Thoracic aorta (tissue), 2 donors: ENCODE measurements around the gene MRPL55. TPM values are rescaled to one million over a fixed set of nuclear protein-coding genes. Genes with fewer than 3 reads are reported as not detected.

Experiments
- ATAC-seq: fragments of 150-250 bp; one replicate; pipeline ENCODE4 v1.8.0; 2017; ENCODE audit warnings: low read depth; ENCODE audit not compliant: insufficient number of reproducible peaks, low FRiP score
- DNase-seq: peaks from one replicate; pipeline ENCODE4 v3.0.0-alpha.2; 2020; ENCODE audit warnings: low spot score
- H3K27ac ChIP-seq, 2 donors: fragments of 200-600 bp; sonication (generic); 1 replicate in 1 of 2; 2 replicates in 1 of 2; pipeline ENCODE4 v1.5.1; 2016; ENCODE audit warnings: mild to moderate bottlenecking in 2 of 2, moderate library complexity in 2 of 2
- H3K27me3 ChIP-seq: fragments of 200-600 bp; sonication (generic); replicated peaks from 2 replicates; pipeline ENCODE4 v1.6.0; 2016; ENCODE audit warnings: mild to moderate bottlenecking; ENCODE audit not compliant: insufficient read depth
- H3K36me3 ChIP-seq: fragments of 200-600 bp; sonication (generic); one replicate; pipeline ENCODE4 v1.5.1; 2016
- H3K4me1 ChIP-seq, 2 donors: fragments of 200-600 bp; sonication (generic); 1 replicate in 1 of 2; 2 replicates in 1 of 2; pipeline versions ENCODE4 v1.5.1 to v1.6.0; 2016; ENCODE audit warnings: low read depth in 2 of 2, mild to moderate bottlenecking in 1 of 2; ENCODE audit not compliant: control insufficient read depth in 1 of 2
- H3K4me3 ChIP-seq: fragments of 200-600 bp; sonication (generic); 2 replicates; pipeline ENCODE4 v1.5.1; 2016; ENCODE audit warnings: mild to moderate bottlenecking
- H3K9me3 ChIP-seq: fragments of 200-600 bp; sonication (generic); 2 replicates; pipeline ENCODE4 v1.5.1; 2016
- total RNA-seq, 2 donors: library from RNA; depleted of rRNA; stranded (reverse); fragments of >200 nt; gene quantifications; one replicate each; pipeline versions ENCODE4 v1.1.0 to v1.2.3, GENCODE V29; 2016
- TF ChIP-seq, protein P1 (sequence below): fragments of 200-600 bp; sonication (generic); IDR thresholded peaks from one replicate; pipeline ENCODE4 v1.5.1; 2019; ENCODE audit warnings: antibody characterized with exemption

The MRPL55 gene
- total RNA-seq, 2 donors from 2014 or later = 32.4 to 79.3 TPM

DNA sequence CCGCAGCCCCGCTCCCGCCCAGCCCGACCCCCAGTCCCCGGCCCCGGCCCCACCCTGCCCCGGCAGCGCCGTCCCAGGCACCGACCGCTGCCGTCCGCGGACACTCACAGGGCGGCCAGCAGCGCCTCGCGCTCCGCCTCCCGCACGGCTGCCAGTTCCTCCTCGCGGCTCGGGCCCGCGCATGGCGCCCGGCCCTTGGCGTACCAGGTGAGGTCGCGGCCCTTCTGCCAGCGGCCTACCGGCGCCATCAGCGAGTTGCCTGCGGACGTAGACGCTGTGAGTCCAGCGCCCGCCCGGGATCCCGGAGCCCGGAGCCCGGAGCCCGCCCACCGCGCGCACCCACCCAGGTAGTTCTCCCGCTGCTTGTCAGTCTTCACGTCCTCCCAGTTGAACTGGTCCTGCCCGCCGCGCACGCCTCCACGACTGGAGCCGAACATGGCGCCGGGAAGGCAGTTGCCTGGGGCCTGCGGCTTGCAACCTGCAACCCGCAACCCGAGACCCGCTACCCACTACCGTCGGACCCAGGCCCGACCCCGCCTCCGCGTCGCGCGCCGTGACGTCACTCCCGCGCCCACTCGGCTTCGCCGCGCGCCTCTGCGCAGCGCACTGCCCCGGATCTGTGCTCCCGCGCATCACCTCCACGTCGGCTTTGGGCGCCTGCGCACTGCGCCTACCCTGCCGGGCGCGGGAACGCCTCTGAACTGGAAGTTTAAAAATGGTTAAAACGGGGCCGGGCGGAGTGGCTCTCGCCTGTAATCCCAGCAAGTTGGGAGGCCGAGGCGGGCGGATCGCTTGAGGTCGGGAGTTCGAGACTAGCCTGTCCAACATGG is 6.1 kb downstream of the MRPL55 start, which contains the start of gene C1orf35:
C1orf35 (minus strand) TSS at position 535 of the 830 bp plus-strand sequence; CDS start at position 437, 98 bp downstream.
- H3K36me3 ChIP-seq = peaks cover 32% of the 10 kb centered on the region
- H3K27me3 ChIP-seq = no peaks in the 10 kb centered on the region
- H3K4me3 ChIP-seq = peak within 1 kb of the TSS; percentile 92
- TF ChIP-seq, protein P1, sequence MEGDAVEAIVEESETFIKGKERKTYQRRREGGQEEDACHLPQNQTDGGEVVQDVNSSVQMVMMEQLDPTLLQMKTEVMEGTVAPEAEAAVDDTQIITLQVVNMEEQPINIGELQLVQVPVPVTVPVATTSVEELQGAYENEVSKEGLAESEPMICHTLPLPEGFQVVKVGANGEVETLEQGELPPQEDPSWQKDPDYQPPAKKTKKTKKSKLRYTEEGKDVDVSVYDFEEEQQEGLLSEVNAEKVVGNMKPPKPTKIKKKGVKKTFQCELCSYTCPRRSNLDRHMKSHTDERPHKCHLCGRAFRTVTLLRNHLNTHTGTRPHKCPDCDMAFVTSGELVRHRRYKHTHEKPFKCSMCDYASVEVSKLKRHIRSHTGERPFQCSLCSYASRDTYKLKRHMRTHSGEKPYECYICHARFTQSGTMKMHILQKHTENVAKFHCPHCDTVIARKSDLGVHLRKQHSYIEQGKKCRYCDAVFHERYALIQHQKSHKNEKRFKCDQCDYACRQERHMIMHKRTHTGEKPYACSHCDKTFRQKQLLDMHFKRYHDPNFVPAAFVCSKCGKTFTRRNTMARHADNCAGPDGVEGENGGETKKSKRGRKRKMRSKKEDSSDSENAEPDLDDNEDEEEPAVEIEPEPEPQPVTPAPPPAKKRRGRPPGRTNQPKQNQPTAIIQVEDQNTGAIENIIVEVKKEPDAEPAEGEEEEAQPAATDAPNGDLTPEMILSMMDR = no peak
- no peaks in the 10 kb centered on the region for H3K9me3 ChIP-seq
- DNase-seq = peak; percentile 67
- peaks cover 12 to 33% of the 10 kb centered on the region in 2 donors for H3K4me1 ChIP-seq
- H3K27ac ChIP-seq = peak within 1 kb of the TSS; percentile 77 to 92
- peak; percentile 85 for ATAC-seq

DNA sequence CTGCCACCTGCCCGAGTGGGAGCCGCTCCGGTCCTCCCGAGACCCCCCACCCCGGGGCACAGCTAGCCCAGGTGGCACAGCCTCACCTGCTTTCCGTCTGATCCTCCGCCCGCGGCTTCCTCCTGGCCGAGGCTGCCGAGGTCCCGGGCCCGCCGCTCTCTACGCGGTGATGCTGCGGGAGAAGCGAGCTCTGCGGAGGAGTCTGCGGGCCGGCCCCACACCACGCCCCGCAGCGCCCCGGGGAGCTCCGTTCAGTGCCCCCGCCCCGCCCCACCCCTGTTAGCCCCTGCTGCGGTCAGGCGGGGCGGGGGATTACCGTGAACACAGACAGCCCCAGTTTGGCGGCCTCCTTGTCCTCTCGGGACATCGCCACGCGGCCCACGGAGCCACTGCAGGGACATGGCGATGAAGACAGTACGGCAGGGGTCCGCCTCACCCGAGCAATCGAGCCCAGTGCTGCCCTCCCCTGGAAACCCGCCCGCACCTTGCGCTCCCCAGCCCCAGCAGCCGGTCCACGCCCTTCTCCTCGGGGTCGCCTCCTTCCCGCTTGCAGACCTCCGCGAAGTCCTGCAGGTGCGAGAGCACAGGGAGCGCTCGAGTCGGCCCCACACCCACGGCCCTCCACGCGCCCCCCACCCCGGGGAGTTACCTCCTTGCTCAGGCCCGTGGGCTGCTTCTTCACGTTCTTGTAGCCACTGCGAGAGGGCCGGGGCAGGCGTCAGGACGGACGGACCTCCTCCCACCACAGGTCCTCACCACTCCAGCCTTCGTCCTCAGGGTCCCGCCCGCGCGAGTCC is 6.9 kb downstream of the MRPL55 start:
- H3K4me3 ChIP-seq = peak overlapping the region; percentile 92
- peaks cover 40% of the 10 kb centered on the region for H3K36me3 ChIP-seq
- ATAC-seq (no peak), DNase-seq (no peak)
- peaks cover 9 to 26% of the 10 kb centered on the region in 2 donors for H3K4me1 ChIP-seq
- H3K27me3 ChIP-seq = no peaks in the 10 kb centered on the region
- H3K9me3 ChIP-seq = no peaks in the 10 kb centered on the region
- peak overlapping the region; percentile 77 to 92 for H3K27ac ChIP-seq
- TF ChIP-seq, protein P1 = no peak

DNA sequence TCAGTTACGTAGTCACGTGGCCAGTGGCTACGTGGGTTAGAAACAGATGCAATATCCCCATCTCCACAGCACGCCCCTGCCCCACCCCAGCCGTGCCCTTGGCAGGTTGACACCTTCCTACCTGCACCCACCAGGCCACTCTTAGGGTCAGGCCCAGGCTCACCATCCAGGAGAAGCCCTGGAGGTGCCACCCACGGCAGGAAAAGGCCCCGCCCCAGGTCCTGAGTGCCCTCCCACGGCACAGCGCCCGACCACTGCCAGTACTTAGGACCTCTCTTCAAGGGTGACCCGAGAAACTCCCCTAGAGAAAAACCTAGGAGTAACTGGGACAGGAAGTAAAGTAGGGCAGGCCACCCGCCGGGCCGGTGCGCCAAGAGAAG is 7.5 kb downstream of the MRPL55 start:
- Histone ChIP-seq H3K36me3 (peaks cover 36% of the 10 kb centered on the region), H3K27me3 (no peaks in the 10 kb centered on the region), H3K4me1 (peaks cover 9 to 26% of the 10 kb centered on the region in 2 donors), H3K9me3 (no peaks in the 10 kb centered on the region), H3K4me3 (peak overlapping the region; percentile 92), H3K27ac (peak overlapping the region; percentile 22 to 92)
- ATAC-seq = no peak
- DNase-seq = no peak
- TF ChIP-seq, protein P1 = no peak

DNA sequence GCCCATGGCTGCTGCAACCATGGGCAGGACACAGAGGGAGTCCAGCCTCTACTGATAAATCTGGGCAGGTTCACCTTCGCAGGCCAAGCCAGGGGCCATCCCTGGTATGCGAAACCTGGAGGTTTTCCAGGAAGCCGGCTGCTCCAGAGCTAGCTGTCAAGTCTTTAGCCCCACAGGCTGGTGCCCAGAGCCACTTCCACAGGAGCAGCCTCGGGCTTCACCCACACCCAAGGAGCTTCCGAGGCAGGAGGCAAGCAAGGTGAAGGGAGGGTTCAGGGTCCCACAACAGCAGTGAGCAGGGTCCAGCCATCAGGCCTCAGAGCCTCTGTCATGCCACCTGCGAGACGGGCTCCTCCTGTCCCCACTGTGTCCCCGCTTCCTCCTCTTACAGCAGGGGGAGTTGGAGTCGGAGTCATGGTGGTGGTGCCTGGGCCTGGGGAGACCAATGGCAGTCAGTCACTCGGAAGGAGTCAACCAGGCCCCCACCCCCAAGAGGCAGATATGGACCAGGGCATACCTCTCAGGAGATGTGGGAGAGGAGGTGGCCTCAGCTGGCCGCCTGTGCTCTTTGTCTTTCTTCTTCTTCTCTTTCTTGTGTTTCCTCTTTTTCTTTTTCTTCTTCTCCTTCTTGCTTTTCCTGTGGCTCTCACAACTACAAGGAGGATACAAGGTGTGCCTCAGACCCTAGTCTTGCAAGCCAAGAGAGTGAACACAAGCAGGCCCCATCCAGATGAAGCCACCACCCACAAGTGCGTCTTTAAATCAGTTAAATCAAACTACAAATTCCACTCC is 8.1 kb downstream of the MRPL55 start:
- ATAC-seq (no peak), DNase-seq (no peak)
- H3K9me3 ChIP-seq = no peaks in the 10 kb centered on the region
- peaks cover 32% of the 10 kb centered on the region for H3K36me3 ChIP-seq
- H3K27ac ChIP-seq = peak overlapping the region in 1 of 2 donors; percentile 22
- peaks cover 9 to 30% of the 10 kb centered on the region in 2 donors for H3K4me1 ChIP-seq
- TF ChIP-seq, protein P1 = no peak
- H3K4me3 ChIP-seq = no peak overlapping the region
- no peaks in the 10 kb centered on the region for H3K27me3 ChIP-seq
